Stimulated activated CD4-positive, alpha-beta T cell treated with anti-CD3 and anti-CD28 coated beads, Interleukin-4, amount 100 ng/mL, for 1 hour (primary cell): ENCODE data around the gene OR7A10.
"Not testable (repeated sequence)": the region's sequence is repeated elsewhere in the genome, so short reads cannot be mapped to it uniquely, and the experiment has no call there.

ENCODE experiments used
- DNase-seq: peaks from one replicate; pipeline ENCODE4 v3.0.0-alpha.2; 2020

Gene OR7A10

DNA sequence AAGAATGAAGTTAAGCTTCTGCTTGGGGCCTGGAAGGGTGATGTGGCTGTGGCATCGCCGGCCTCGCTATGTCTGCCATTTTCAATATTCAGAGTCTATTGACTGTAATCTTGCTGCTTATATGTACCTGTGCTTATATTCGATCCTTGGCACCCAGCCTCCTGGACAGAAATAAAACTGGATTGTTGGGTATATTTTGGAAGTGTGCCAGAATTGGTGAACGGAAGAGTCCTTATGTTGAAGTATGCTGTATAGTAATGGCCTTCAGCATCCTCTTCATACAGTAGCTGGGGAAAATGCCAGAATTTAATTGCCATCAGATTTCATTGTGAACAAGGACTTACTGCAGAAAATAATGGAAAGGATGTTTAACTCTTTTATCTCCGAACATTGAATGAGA is 56.5 kb downstream of the OR7A10 start:
- not testable (repeated sequence) for DNase-seq
